MCF 10A (cell line): ENCODE data around the gene RBM47. TPM values are rescaled to one million over a fixed set of nuclear protein-coding genes. Genes with fewer than 3 reads are reported as not detected.

Experiments
- BruUV-seq: library from RNA; stranded (reverse); fragments of 400-500 nt; replicated peaks from 2 replicates; lab custom pipeline; 2021; lab: Mats Ljungman, UMichigan
- CTCF ChIA-PET: fragments of 300-600 bp; sonication (Branson Sonifier 250); formaldehyde crosslinking; extraction: SDS; loops from one replicate; lab custom pipeline; 2021; ENCODE audit warnings: antibody characterized with exemption, inconsistent platforms; lab: Yijun Ruan, JAX
- POLR2A ChIA-PET: fragments of 300-600, 350-650 bp; sonication (Branson Sonifier 250); formaldehyde crosslinking; extraction: SDS; loops from one replicate; lab custom pipeline; 2020; ENCODE audit warnings: antibody characterized with exemption, inconsistent platforms; lab: Yijun Ruan, JAX
- DNase-seq: peaks from one replicate; pipeline ENCODE4 v3.0.0-alpha.2; 2018; ENCODE audit not compliant: unreplicated experiment
- H3K27ac Mint-ChIP-seq: one replicate; pipeline ENCODE4 v1.8.0; 2022; ENCODE audit warnings: mild to moderate bottlenecking, low read depth, mixed read lengths; ENCODE audit not compliant: unreplicated experiment
- H3K27me3 Mint-ChIP-seq: one replicate; pipeline ENCODE4 v1.8.0; 2022; ENCODE audit warnings: mixed read lengths; ENCODE audit not compliant: insufficient read depth, unreplicated experiment
- H3K36me3 Mint-ChIP-seq: one replicate; pipeline ENCODE4 v1.8.0; 2022; ENCODE audit warnings: mild to moderate bottlenecking, moderate library complexity, mixed read lengths; ENCODE audit not compliant: insufficient read depth, unreplicated experiment
- H3K4me1 Mint-ChIP-seq: one replicate; pipeline ENCODE4 v1.8.0; 2022; ENCODE audit warnings: mixed read lengths; ENCODE audit not compliant: insufficient read depth, unreplicated experiment
- H3K4me3 Mint-ChIP-seq: one replicate; pipeline ENCODE4 v1.8.0; 2022; ENCODE audit warnings: mild to moderate bottlenecking, moderate library complexity, mixed read lengths; ENCODE audit not compliant: unreplicated experiment
- H3K9me3 Mint-ChIP-seq: one replicate; pipeline ENCODE4 v1.8.0; 2022; ENCODE audit warnings: mixed read lengths; ENCODE audit not compliant: unreplicated experiment
- intact Hi-C: fragments of 100-400 bp; cut with micrococcal nuclease; formaldehyde crosslinking; loops from 2 replicates; pipeline ENCODE4 v1.14.1; 2022
- total RNA-seq: library from RNA; stranded (reverse); gene quantifications from 2 replicates; pipeline ENCODE4 v1.2.3, GENCODE V29; 2022
- TF ChIP-seq, protein P1 (sequence below): fragments of 200-600 bp; IDR thresholded peaks from one replicate; pipeline ENCODE4 v1.8.0; 2022; ENCODE audit warnings: antibody characterized with exemption, mild to moderate bottlenecking; ENCODE audit not compliant: unreplicated experiment

The RBM47 gene
- total RNA-seq, 1 experiment from 2014 or later: 1.8 TPM

- intact Hi-C loops: no loop called here
- TF ChIP-seq, protein P1, sequence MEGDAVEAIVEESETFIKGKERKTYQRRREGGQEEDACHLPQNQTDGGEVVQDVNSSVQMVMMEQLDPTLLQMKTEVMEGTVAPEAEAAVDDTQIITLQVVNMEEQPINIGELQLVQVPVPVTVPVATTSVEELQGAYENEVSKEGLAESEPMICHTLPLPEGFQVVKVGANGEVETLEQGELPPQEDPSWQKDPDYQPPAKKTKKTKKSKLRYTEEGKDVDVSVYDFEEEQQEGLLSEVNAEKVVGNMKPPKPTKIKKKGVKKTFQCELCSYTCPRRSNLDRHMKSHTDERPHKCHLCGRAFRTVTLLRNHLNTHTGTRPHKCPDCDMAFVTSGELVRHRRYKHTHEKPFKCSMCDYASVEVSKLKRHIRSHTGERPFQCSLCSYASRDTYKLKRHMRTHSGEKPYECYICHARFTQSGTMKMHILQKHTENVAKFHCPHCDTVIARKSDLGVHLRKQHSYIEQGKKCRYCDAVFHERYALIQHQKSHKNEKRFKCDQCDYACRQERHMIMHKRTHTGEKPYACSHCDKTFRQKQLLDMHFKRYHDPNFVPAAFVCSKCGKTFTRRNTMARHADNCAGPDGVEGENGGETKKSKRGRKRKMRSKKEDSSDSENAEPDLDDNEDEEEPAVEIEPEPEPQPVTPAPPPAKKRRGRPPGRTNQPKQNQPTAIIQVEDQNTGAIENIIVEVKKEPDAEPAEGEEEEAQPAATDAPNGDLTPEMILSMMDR: no peak
- ChIA-PET POLR2A (interaction anchor here (0.7 kb wide), 1 partner anchor 1625 kb away, joined by 3 read pairs; no protein-coding TSS in a partner anchor), CTCF (interaction anchor here (0.5 to 0.6 kb wide), 2 partner anchors 11 to 162 kb away, joined by 3 to 4 read pairs; no protein-coding TSS in a partner anchor)
- peaks cover 6% of the 10 kb centered on the region for H3K9me3 Mint-ChIP-seq
- H3K4me1 Mint-ChIP-seq: peaks cover 30% of the 10 kb centered on the region
- BruUV-seq: no TSS peak
- no peaks in the 10 kb centered on the region for H3K27me3 Mint-ChIP-seq
- H3K27ac Mint-ChIP-seq: no peak overlapping the region
- no peaks in the 10 kb centered on the region for H3K36me3 Mint-ChIP-seq
- no peak for DNase-seq
- no peak overlapping the region for H3K4me3 Mint-ChIP-seq
Measured at GRCh38 chr4:40584517-40585141, 45.0 kb downstream of the RBM47 start.

DNA sequence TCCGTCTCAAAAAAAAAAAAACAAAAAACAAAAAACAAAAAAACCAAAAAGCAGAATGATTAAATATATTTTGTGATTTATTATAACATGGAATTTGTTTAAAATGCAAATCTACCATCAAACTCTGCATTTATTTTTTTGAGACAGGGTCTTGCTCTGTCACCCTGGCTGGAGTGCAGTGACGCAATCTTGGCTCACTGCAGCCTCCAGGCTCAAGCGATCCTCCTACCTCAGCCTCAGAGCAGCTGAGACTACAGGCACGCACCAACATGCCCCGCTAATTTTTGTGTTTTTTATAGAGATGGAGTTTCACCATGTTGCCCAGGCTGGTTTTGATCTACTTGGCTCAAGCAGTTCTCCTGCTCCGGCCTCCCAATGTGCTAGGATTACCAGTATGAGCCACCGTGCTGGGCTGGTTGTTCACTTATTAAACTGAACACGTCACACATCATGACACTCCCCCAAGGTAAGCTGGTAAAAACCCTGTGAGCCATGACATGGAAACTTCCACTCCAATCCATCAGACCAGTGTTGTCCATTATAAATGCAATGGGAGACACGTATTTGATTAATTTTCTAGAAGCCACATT, 45.7 kb downstream of the RBM47 start:
- H3K9me3 Mint-ChIP-seq: peaks cover 6% of the 10 kb centered on the region
- H3K27me3 Mint-ChIP-seq: no peaks in the 10 kb centered on the region
- ChIA-PET CTCF (interaction anchor here (0.5 kb wide), 1 partner anchor 161 kb away, joined by 3 read pairs; no protein-coding TSS in a partner anchor), POLR2A (no interaction called here)
- DNase-seq: no peak
- no peaks in the 10 kb centered on the region for H3K36me3 Mint-ChIP-seq
- TF ChIP-seq, protein P1: no peak
- no peak overlapping the region for H3K27ac Mint-ChIP-seq
- intact Hi-C loops: no loop called here
- H3K4me1 Mint-ChIP-seq: peaks cover 30% of the 10 kb centered on the region
- no TSS peak for BruUV-seq
- no peak overlapping the region for H3K4me3 Mint-ChIP-seq

DNA sequence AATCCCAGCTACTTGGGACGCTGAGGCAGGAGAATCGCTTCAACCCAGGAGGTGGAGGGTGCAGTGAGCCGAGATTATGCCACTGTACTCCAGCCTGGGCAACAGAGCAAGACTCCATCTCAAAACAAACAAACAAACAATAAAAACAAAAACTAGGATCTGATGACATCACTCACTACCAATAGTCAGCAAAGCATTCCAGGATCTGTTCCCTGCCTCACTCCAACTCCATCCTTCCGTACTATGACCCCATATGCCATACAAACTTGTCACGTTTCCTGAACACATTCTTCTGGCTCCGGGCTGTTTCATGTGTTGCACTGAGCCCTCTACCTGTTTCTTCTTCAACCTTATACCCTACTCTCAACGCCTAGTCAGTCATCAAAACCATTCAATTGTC, 47.3 kb downstream of the RBM47 start:
- DNase-seq: no peak
- H3K4me3 Mint-ChIP-seq: no peak overlapping the region
- no peaks in the 10 kb centered on the region for H3K27me3 Mint-ChIP-seq
- peaks cover 17% of the 10 kb centered on the region for H3K4me1 Mint-ChIP-seq
- TF ChIP-seq, protein P1: no peak
- H3K27ac Mint-ChIP-seq: no peak overlapping the region
- peaks cover 4% of the 10 kb centered on the region for H3K36me3 Mint-ChIP-seq
- peaks cover 6% of the 10 kb centered on the region for H3K9me3 Mint-ChIP-seq
- POLR2A ChIA-PET: no interaction called here
- CTCF ChIA-PET: interaction anchor here (0.6 kb wide), 1 partner anchor 150 kb away, joined by 3 read pairs; no protein-coding TSS in a partner anchor
- BruUV-seq: no TSS peak
- intact Hi-C loops: no loop called here

DNA sequence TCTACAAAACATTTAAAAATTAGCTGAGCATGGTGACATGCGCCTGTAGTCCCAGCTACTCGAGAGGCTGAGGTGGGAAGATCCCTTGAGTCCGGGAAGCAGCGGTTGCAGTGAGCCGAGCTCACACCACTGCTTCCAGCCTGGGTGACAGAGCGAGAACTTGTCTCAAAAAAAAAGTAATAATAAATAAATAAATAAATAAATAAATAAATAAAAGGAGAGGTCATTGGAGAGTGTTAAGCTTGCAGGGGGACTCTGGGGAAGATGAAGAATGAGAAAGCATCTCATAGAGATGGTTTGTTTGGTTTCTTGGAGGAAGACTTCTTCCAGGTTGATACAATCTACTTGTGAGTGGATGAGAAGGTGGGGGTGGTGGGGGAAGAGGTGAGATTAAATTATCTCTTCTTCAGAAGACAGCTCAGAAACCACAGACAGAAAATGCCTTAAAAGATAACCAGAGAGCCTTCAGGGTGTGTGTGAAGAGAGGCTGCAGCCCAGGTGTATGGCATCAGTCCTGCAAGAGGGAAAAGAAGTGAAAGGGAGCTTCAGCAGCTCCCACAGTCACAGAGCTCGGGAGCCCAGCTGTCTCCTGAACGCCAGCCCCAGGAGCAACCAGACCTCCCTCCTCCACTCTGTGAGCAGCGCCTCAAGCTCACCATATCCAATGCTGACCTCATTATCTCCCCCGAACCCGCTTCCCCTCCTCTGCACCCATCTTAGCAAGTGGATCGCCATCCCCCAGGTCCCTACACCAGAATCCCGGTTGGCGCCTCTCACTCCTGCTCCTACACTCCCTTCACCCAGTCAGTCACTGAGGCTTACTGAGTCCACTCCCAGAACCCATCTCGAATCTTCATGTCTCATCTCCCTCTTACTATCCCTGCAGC, 48.2 kb downstream of the RBM47 start:
- BruUV-seq: no TSS peak
- Mint-ChIP-seq H3K27me3 (no peaks in the 10 kb centered on the region), H3K27ac (no peak overlapping the region), H3K36me3 (peaks cover 6% of the 10 kb centered on the region), H3K9me3 (peaks cover 6% of the 10 kb centered on the region), H3K4me3 (no peak overlapping the region), H3K4me1 (peaks cover 19% of the 10 kb centered on the region)
- ChIA-PET CTCF (interaction anchor here (0.6 to 1.1 kb wide), 3 partner anchors 8 to 538 kb away, joined by 3 to 5 read pairs (median 3); no protein-coding TSS in a partner anchor), POLR2A (no interaction called here)
- intact Hi-C loops: no loop called here
- DNase-seq: no peak
- TF ChIP-seq, protein P1: no peak
